Neural progenitor cell (in vitro differentiated cells): Measurements from ENCODE around the gene FILIP1. TPM values are rescaled to one million over a fixed set of nuclear protein-coding genes. Genes with fewer than 3 reads are reported as not detected.
"Not testable (repeated sequence)": the region's sequence is repeated elsewhere in the genome, so short reads cannot be mapped to it uniquely, and the experiment has no call there.

Experiments used
- DNase-seq: peaks from one replicate; pipeline ENCODE4 v3.0.0-alpha.2; 2016; ENCODE audit warnings: low spot score
- H2AFZ ChIP-seq: fragments of 200-600 bp; sonication (generic); replicated peaks from 2 replicates; pipeline ENCODE4 v1.6.1; 2016; ENCODE audit warnings: antibody characterized with exemption
- H3F3A ChIP-seq: fragments of 200-600 bp; sonication (generic); 2 replicates; pipeline ENCODE4 v1.6.1; 2016; ENCODE audit warnings: antibody characterized with exemption, low read depth
- H3K27ac ChIP-seq: fragments of 200-600 bp; sonication (generic); 2 replicates; pipeline ENCODE4 v1.5.1; 2016; ENCODE audit warnings: mild to moderate bottlenecking
- H3K27me3 ChIP-seq: fragments of 200-600 bp; sonication (generic); 2 replicates; pipeline ENCODE4 v1.6.1; 2016; ENCODE audit warnings: mild to moderate bottlenecking, moderate library complexity
- H3K36me3 ChIP-seq: fragments of 200-600 bp; sonication (generic); 2 replicates; pipeline ENCODE4 v1.5.1; 2016
- H3K4me1 ChIP-seq: fragments of 200-600 bp; sonication (generic); 2 replicates; pipeline ENCODE4 v1.6.1; 2016; ENCODE audit warnings: mixed run types
- H3K4me2 ChIP-seq: fragments of 200-600 bp; sonication (generic); 2 replicates; pipeline ENCODE4 v1.6.1; 2016
- H3K4me3 ChIP-seq: fragments of 200-600 bp; sonication (generic); 2 replicates; pipeline ENCODE4 v1.5.1; 2016
- H3K79me2 ChIP-seq: fragments of 200-600 bp; sonication (generic); 2 replicates; pipeline ENCODE4 v1.6.1; 2016; ENCODE audit warnings: low read depth
- H3K9ac ChIP-seq: fragments of 200-600 bp; sonication (generic); 2 replicates; pipeline ENCODE4 v1.6.1; 2016
- H3K9me3 ChIP-seq: fragments of 200-600 bp; sonication (generic); 2 replicates; pipeline ENCODE4 v1.5.1; 2016; ENCODE audit warnings: low read depth
- H4K20me1 ChIP-seq: fragments of 200-600 bp; sonication (generic); 2 replicates; pipeline ENCODE4 v1.6.1; 2016; ENCODE audit warnings: low read depth
- H3K27ac Mint-ChIP-seq: 3 replicates; pipeline ENCODE4 v1.8.0; 2021; ENCODE audit warnings: mixed read lengths
- H3K27me3 Mint-ChIP-seq: 2 replicates; pipeline ENCODE4 v1.8.0; 2022; ENCODE audit warnings: low read depth, mild to moderate bottlenecking, inconsistent platforms, moderate library complexity, mixed read lengths; ENCODE audit not compliant: insufficient read depth
- H3K36me3 Mint-ChIP-seq: 3 replicates; pipeline ENCODE4 v1.8.0; 2021; ENCODE audit warnings: mixed read lengths
- H3K4me1 Mint-ChIP-seq: 3 replicates; pipeline ENCODE4 v1.8.0; 2021; ENCODE audit warnings: mixed read lengths
- H3K4me3 Mint-ChIP-seq: 3 replicates; pipeline ENCODE4 v1.8.0; 2021; ENCODE audit warnings: mild to moderate bottlenecking, moderate library complexity, mixed read lengths
- H3K9me3 Mint-ChIP-seq: 3 replicates; pipeline ENCODE4 v1.8.0; 2020; ENCODE audit warnings: mixed read lengths
- CTCF ChIP-seq: fragments of 200-600 bp; sonication (generic); IDR thresholded peaks from 2 replicates; pipeline ENCODE4 v1.5.1; 2017; ENCODE audit warnings: antibody characterized with exemption, mild to moderate bottlenecking
- EZH2 ChIP-seq: fragments of 200-600 bp; sonication (generic); IDR thresholded peaks from 2 replicates; pipeline ENCODE4 v1.6.1; 2017; ENCODE audit warnings: antibody characterized with exemption, mild to moderate bottlenecking, moderate library complexity
- EZH2phosphoT487 ChIP-seq: fragments of 200-600 bp; sonication (generic); IDR thresholded peaks from 2 replicates; pipeline ENCODE4 v1.6.1; 2017; ENCODE audit warnings: antibody characterized with exemption
- total RNA-seq: library from RNA; depleted of rRNA; stranded (reverse); fragments of >200 nt; gene quantifications from 2 replicates; pipeline ENCODE4 v1.2.3, GENCODE V29; 2015; ENCODE audit warnings: low replicate concordance

FILIP1 gene
- total RNA-seq, 1 donor from 2014 or later = 22.6 TPM

DNA sequence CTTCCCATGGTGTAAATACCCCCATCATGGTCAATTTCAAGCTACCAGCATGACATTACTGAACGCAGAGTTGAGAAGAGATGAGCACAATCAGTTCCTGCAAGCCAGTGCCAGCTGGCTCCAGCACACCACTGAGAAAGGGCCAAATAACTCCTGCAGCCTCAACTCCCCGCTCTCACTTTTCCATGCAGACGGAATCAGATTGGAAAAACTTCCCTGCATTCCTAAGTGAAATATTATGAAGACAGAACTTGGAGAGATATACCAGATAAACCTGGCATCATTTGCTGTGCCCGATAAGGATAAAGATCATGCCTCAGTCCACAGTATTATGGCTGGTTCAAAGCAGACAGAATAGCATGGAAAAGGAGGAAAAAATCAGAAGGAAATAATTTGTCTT lies 56.7 kb downstream of the FILIP1 start:
- peaks cover 4% of the 10 kb centered on the region for H3K9me3 Mint-ChIP-seq
- TF ChIP-seq EZH2 = no peak
- TF ChIP-seq EZH2phosphoT487 = no peak
- no peak for TF ChIP-seq CTCF
- Histone ChIP-seq H3K4me1 (no peaks in the 10 kb centered on the region), H2AFZ (no peak overlapping the region), H3K27me3 (no peaks in the 10 kb centered on the region), H3K79me2 (no peaks in the 10 kb centered on the region), H3K4me3 (no peak overlapping the region), H3K36me3 (no peaks in the 10 kb centered on the region), H3K9me3 (no peaks in the 10 kb centered on the region), H3F3A (no peaks in the 10 kb centered on the region), H3K27ac (no peak overlapping the region), H3K4me2 (no peak overlapping the region), H4K20me1 (no peaks in the 10 kb centered on the region), H3K9ac (no peak overlapping the region)
- no peak for DNase-seq
- no peaks in the 10 kb centered on the region for H3K36me3 Mint-ChIP-seq
- no peak overlapping the region for H3K4me3 Mint-ChIP-seq
- peaks cover 3% of the 10 kb centered on the region for H3K27me3 Mint-ChIP-seq
- peaks cover 8% of the 10 kb centered on the region for H3K4me1 Mint-ChIP-seq
- no peak overlapping the region for H3K27ac Mint-ChIP-seq

GRCh38 chr6:75432809-75433208 lies 60.8 kb downstream of the FILIP1 start:
- H3K9me3 ChIP-seq, H2AFZ ChIP-seq, H3K27ac ChIP-seq, H3K9ac ChIP-seq, H3K9me3 Mint-ChIP-seq, H3K4me2 ChIP-seq, H3K4me3 Mint-ChIP-seq, H4K20me1 ChIP-seq, DNase-seq, H3K4me1 ChIP-seq, H3K27me3 ChIP-seq, H3K36me3 Mint-ChIP-seq, H3K79me2 ChIP-seq, H3K27ac Mint-ChIP-seq, H3K36me3 ChIP-seq, H3K4me3 ChIP-seq, H3F3A ChIP-seq, H3K27me3 Mint-ChIP-seq: not testable (repeated sequence)
- peaks cover 22% of the 10 kb centered on the region for H3K4me1 Mint-ChIP-seq

- no peak overlapping the region for H3K4me2 ChIP-seq
- no peaks in the 10 kb centered on the region for H3K9me3 ChIP-seq
Measured at GRCh38 chr6:75431379-75431778, 62.2 kb downstream of the FILIP1 start.

More at GRCh38 chr6:75431379-75431778, 62.2 kb downstream of the FILIP1 start:
- H3K27ac ChIP-seq = no peak overlapping the region
- no peak overlapping the region for H3K4me3 Mint-ChIP-seq
- no peaks in the 10 kb centered on the region for H4K20me1 ChIP-seq
- H3K4me1 ChIP-seq = no peaks in the 10 kb centered on the region
- no peak for DNase-seq
- H3F3A ChIP-seq = no peaks in the 10 kb centered on the region
- H2AFZ ChIP-seq = no peak overlapping the region
- no peak for TF ChIP-seq EZH2
- TF ChIP-seq CTCF = no peak
- no peak for TF ChIP-seq EZH2phosphoT487
- no peak overlapping the region for H3K4me3 ChIP-seq
- H3K4me1 Mint-ChIP-seq = peaks cover 18% of the 10 kb centered on the region
- no peaks in the 10 kb centered on the region for H3K36me3 ChIP-seq
- no peaks in the 10 kb centered on the region for H3K79me2 ChIP-seq
- no peaks in the 10 kb centered on the region for H3K27me3 Mint-ChIP-seq
- H3K36me3 Mint-ChIP-seq = peaks cover 2% of the 10 kb centered on the region
- H3K9me3 Mint-ChIP-seq = peaks cover 4% of the 10 kb centered on the region
- H3K27ac Mint-ChIP-seq = no peak overlapping the region
- H3K9ac ChIP-seq = no peak overlapping the region
- H3K27me3 ChIP-seq = no peaks in the 10 kb centered on the region
